Fibroblast of mammary gland (primary cell): ENCODE measurements around the gene CDH4.

ENCODE experiments used
- DNase-seq: peaks from one replicate; pipeline ENCODE4 v3.0.0-alpha.2; 2010; ENCODE audit warnings: low read depth
- H3K4me3 ChIP-seq: 2 replicates; pipeline ENCODE4 v1.5.1; 2011; ENCODE audit warnings: low read depth, mild to moderate bottlenecking, low read length, moderate library complexity; ENCODE audit not compliant: control insufficient read depth
- TF ChIP-seq, protein P1 (sequence below): conservative IDR thresholded peaks from 2 replicates; pipeline ENCODE4 v1.5.1; 2011; ENCODE audit warnings: low read depth, low read length, inconsistent platforms; ENCODE audit not compliant: control insufficient read depth, insufficient read depth

Gene CDH4

GRCh38 chr20:61249626-61250025 lies 2.4 kb upstream of the CDH4 start:
- DNase-seq: no peak
- no peak overlapping the region for H3K4me3 ChIP-seq
- TF ChIP-seq, protein P1, sequence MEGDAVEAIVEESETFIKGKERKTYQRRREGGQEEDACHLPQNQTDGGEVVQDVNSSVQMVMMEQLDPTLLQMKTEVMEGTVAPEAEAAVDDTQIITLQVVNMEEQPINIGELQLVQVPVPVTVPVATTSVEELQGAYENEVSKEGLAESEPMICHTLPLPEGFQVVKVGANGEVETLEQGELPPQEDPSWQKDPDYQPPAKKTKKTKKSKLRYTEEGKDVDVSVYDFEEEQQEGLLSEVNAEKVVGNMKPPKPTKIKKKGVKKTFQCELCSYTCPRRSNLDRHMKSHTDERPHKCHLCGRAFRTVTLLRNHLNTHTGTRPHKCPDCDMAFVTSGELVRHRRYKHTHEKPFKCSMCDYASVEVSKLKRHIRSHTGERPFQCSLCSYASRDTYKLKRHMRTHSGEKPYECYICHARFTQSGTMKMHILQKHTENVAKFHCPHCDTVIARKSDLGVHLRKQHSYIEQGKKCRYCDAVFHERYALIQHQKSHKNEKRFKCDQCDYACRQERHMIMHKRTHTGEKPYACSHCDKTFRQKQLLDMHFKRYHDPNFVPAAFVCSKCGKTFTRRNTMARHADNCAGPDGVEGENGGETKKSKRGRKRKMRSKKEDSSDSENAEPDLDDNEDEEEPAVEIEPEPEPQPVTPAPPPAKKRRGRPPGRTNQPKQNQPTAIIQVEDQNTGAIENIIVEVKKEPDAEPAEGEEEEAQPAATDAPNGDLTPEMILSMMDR: no peak

GRCh38 chr20:61252601-61253263 lies 671 bp downstream of the CDH4 start:
- TF ChIP-seq, protein P1: no peak
- DNase-seq: no peak
- H3K4me3 ChIP-seq: peak overlapping the region; percentile 25

DNA sequence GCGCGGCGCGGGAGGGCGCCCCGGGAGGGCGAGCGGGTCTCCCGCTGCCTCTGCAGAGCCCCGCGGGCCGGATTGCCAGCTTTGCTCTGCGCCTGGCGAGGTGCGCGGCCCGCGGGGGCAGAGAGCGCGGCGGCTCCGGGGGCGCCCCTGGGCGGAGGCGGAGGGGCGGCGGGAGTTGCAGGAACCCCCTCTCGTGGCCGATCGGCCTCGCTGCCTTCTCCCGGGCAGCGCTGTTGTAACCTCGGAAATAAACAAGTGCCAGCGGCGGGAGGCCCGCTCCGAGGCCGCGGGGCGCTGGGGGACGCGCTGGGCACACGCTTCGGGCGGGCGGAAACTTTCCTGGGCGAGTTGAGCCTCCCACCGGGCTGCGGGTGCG lies 1.2 kb downstream of the CDH4 start:
- peak; percentile 42 for DNase-seq
- TF ChIP-seq, protein P1: no peak
- peak overlapping the region; percentile 49 for H3K4me3 ChIP-seq

DNA sequence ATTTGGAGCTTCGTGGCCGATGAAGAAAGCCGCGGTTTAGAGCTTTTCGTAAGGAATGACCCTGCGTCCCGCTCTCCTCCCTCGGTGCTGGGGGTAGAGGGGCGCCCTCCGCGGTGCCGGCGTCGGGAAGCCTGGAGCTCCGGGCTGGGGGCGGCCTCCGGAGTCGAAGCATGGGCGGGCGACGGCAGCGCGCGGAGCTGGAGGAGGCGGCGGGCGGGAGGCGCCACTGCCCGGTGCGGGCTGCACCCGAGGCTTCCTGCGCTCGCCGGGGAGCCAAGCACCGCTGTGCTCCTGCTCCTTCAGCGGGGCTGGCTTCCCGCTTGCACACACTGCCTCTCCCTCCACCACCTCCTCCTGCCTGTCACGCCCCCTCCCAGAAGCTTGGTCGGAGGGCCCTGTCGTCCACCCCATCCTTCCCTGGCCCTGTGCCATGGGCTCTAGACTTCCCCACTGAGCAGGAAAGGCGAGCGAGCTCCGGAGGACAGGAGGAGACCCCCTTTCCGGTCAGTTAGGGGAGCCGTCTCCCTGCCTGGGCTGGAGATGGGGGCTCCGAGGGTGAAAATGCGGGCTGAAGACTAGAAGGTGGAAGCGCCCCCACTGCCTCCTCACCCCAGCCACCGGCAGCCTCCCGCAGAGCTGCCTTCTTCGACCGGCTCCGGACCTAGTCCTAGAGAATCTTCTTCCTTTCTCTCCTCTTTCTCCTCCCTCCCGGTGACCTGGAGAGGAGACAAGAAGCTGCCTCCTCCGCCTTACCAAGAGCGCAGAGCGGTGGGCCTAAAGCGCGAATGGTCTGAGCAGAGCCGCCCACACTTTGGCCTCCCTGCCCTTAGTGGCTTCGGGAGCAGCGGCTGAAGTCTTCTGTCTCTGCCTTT lies 1.8 kb downstream of the CDH4 start:
- TF ChIP-seq, protein P1: no peak
- peak; percentile 23 for DNase-seq
- H3K4me3 ChIP-seq: peak overlapping the region; percentile 49

GRCh38 chr20:61254881-61255626 lies 3.0 kb downstream of the CDH4 start:
- DNase-seq: peak; percentile 43
- no peak overlapping the region for H3K4me3 ChIP-seq
- TF ChIP-seq, protein P1: no peak

DNA sequence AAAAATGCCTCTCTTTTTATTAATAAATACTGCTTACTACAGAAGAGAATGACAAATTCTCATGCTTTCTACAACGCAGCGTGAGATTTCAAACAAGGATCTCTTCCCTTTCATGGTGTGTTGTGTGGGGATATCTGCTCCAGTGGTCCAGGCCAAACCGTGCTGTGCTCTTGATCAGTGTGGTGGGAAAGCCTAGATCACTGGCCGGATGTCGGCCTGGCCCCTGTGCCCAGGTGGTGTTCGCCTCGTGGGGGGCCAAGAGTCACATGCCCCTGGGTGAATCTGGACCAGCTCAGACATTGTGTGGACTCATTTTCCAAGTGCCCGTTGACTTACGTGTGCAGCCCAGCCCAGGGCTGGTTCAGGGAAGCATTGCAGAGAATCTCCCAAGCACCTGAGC lies 4.3 kb downstream of the CDH4 start:
- no peak for DNase-seq
- TF ChIP-seq, protein P1: no peak
- H3K4me3 ChIP-seq: no peak overlapping the region
